Iris pigment epithelial cell (primary cell): ENCODE results near the gene ZNF627.
"Not testable (repeated sequence)": the region's sequence is repeated elsewhere in the genome, so short reads cannot be mapped to it uniquely, and the experiment has no call there.

ENCODE experiments used
- DNase-seq: peaks from one replicate; pipeline ENCODE4 v3.0.0-alpha.2; 2011; ENCODE audit warnings: low read depth

The ZNF627 gene

DNA sequence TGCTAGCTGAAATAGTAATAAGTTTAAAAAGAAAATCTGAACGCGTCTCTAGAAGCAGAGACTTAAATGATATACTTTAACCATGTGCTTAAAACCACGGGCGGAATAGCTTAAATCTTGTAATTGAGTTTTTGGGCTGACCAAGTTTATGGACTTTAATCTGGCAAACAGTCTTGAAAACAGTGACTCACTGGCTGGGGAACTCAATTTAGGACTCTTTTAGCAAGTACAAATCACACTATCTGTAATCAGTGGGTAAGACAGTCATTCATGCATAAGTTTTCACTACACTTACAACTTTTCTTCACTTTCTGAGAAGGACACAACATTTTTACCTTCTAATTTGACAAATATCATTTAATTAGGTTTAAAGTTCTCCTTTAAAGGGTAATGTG lies 26.8 kb downstream of the ZNF627 start:
- DNase-seq: peak; percentile 49

DNA sequence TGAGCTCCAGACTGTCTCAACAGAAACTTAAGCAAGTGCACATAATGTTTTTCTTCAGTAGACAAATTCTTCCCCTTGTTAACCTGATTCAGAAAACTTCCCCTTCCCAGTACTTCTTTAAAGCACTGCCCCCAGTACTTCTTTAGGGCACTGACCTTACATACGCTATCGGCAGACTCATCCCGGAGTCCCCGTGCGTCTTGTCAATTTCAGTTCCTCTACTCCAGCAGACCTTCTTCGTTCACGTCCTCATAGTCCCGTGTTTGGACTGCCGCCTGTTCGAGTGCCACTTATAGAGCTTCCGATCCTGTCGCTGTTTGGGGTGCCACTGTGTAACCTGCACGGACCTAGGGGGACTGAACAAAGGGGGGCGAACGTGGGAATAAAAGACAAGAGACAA lies 29.0 kb downstream of the ZNF627 start:
- DNase-seq: no peak

DNA sequence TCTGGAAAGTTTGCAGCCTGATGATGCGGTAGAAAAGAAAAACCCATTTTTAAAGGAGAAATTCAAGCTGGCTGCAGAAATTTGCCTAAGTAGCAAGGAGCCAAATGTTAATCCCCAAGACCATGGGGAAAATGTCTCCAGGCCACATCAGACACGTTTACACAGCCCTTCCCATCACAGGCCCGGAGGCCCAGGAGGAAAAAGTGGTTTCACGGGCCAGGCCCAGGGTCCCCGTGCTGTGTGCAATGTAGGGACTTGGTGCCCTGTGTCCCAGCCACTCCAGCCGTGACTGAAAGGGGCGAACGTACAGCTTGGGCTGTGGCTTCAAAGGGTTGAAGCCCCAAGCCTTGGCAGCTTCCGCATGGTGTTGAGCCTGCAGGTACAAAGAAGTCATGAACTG lies 35.9 kb downstream of the ZNF627 start:
- DNase-seq: no peak

DNA sequence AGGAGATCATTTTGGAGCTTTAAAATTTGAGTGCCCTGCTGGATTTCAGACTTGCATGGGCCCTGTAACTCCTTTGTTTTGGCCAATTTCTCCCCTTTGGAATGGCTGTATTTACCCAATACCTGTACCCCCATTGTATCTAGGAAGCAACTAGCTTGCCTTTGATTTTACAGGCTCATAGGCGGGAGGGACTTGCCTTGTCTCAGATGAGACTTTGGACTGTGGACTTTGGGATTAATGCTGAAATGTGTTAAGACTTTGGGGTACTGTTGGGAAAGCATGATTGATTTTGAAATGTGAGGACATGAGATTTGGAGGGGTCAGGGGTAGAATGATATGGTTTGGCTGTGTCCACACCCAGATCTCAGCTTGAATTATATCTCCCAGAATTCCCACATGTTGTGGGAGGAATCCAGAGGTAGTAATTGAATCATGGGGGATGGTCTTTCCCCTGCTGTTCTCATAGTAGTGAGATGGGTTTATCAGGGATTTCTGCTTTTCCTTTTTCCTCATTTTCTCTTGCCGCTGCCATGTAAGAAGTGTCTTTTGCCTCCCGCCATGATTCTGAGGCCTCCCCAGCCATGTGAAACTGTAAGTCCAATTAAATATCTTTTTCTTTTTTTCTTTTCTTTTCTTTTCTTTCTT lies 36.9 kb downstream of the ZNF627 start:
- DNase-seq: not testable (repeated sequence)

DNA sequence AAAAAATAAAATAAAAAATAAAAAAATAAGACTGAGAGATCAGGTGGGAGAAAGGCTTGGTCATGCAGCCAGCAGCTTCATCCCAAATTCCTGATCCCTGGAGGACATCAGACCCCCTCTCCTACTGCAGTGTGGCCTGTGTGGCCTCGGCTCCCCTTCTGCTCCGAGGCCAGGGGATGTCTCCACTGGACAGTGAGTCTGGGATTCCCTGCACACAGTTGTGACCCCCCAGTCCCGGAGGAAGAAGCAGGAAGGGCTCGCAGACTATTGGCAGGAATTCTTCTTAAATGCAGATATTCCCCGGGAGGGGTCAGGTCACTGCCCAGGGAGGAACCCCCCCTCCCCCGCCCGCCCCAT lies 41.9 kb downstream of the ZNF627 start:
- DNase-seq: no peak

DNA sequence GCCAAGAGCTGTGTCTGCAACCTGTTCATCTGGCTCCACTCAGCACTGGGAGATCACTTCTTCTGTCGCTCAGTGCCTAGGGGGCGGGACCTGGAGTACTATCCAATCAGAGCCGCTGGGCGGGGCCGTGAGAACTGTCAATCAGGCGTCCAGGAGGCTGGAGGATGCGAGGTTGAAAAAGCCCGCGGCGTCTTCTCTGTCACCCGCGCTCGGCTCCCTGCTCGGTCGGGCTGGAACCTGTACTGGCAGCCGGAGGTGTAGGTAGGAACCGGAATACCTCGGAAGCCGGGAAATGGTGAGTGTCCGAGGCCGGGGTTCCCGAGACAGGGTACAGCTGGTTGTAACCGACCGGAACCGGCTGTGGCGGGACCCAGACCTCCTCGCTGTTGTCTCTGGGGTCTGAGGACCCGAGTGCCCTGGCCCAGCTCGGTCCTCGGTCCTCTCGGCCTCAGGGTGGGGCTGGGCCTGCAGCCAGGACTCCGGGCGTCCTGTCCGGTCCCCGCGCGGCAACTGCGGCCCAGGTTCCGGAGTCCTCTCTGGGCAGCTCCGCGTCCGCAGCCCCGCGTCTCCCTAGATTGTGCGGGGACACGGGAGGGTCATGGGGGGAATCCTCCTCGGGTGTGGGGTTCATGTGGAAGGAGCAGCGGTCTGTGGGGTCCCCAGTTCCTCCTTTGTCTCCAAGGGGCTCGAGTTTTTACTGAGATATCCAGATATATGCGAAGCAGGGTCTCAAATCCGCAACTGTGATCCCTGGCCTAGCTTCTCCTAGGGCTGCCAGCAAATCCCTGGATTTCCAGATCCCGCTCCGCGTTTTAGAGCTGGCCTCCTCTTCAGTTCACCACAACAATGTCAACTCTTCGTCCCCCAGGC lies 42.6 kb downstream of the ZNF627 start:
- peak; percentile 90 for DNase-seq

DNA sequence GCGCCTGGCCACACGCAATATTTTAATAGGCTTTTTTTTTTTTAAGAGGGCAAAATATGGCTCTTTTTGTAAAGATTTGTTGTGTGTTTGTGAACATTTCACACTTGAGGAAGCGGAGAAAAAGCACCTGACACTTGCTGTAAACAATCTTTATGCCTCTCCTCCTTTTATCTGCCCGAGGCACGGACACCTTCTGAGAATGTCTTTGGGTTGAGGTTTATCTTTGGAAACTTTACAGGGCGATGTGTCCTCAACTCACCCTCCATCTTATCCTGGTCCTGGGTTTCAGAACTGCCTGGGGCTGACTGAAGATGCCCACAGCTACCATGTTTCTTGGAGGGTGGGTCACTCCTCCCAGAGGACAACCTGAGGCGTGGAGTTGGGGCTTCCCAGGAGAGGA lies 44.0 kb downstream of the ZNF627 start:
- DNase-seq: no peak

DNA sequence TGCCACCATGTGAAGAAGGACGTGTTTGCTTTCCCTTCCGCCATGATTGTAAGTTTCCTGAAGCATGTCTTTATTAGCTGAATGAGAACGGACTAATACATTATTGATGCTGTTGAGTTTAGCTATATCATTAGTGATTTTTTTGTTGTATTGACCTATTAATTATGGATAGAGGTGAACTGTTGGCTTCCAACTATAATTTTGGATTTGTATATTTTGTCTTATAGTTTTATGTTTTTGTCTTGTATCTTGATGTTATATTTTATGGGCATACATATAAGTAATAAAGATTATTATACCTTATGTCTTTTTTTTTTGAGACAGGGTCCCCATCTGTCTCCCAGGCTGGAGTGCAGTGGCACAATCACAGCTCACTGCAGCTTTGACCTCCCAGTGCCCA lies 45.6 kb downstream of the ZNF627 start:
- DNase-seq: no peak

DNA sequence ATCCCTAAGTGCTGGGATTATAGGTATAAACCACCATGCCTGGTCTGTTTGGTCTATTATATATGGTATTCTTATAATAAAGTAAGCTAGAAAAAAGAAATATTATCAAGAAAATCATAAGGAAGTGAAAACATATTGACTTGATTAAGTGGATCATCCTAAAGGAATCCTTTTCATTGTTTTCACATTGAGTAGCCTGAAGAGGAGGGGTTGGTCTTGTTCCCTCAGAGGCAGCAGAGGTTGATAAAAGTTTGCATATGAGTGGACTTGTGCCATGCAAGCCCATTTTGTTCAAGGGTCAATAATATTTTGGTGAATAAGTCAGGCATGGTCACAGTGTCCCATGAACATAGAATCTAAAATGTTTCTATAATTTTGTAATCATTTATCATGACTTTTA lies 52.7 kb downstream of the ZNF627 start:
- DNase-seq: no peak

DNA sequence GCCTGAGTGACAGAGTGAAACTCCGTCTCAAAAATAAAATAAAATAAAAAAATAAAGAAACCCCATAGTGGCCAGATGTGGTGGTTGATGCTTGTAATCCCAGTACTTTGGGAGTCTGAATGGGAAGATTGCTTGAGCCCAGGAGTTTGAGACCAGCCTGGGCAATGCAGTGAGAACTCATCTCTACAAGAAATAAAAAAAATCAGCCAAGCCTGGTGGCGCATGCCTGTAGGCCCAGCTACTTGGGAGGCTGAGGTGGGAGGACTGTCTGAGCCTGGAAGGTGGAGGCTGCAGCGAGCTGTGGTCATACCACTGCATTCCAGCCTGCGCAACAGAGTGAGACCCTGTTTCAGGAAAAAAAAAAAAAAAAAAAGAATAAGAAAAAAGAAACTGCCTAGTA lies 53.8 kb downstream of the ZNF627 start:
- DNase-seq: no peak

DNA sequence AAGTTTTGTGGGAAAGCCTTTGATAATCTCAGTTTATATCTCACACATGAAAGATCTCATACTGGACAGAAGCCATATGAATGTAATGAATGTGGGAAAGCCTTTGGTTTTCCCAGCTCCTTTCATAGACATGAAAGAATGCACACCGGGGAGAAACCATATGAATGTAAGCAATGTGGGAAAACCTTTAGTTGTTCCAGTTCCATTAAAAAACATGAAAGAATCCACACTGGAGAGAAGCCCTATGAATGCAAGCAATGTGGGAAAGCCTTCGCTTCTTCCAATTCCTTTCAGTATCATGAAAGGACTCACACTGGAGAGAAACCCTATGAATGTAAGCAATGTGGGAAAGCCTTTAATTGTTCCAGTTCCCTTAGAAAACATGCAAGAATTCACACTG lies 54.8 kb downstream of the ZNF627 start:
- no peak for DNase-seq

DNA sequence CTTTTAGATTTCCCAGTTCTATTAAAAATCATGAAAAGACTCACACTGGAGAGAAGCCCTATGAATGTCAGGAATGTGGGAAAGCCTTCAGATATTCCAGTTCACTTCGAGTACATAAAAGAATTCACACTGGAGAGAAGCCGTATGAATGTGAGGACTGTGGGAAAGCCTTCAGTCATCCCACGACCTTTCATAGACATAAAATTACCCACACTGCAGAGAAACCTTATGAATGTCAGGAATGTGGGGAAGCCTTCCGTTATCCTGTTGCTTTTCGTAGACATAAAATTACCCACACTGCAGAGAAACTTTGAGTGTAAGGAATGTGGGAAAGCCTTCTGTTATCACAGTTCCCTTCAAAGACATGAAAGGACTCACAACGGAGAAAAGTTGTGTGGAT lies 55.2 kb downstream of the ZNF627 start:
- DNase-seq: no peak

DNA sequence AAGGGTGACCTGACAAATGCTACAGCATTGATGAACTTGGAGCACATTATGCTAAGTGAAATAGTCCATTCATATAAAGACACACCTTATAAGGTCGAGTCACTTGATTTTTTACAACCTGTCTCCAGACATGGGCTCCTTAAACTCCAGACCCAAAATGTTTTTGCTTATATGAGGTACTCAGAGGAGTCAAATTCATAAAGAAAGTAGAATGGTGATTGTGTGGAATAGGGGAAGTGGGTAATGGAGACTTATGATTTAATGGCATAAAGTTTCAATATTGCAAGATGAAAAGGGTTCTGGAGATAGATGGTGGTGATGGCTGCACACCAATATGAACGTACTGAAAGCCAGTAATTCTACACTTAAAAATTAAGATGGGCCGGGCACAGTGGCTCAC lies 59.3 kb downstream of the ZNF627 start:
- DNase-seq: no peak

DNA sequence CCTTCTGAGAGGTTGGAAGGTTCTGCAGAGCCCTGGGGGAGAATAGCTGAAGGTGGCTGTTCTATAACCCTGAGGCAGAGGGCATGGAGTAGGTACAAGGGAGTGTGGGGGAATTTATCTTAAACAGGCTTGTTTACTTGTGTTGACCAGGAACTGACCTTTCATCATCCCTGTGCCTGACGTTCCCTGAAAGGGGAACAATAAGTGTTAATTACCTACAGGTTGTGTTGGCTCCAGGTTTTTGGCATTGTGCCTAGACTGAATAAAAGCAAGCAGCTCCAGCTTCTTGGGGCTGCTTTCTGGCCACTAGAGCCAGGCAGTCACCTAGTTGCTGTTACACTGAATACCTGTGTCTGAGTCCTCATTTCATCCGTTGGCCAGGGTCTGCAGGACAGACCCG lies 60.0 kb downstream of the ZNF627 start:
- DNase-seq: no peak

DNA sequence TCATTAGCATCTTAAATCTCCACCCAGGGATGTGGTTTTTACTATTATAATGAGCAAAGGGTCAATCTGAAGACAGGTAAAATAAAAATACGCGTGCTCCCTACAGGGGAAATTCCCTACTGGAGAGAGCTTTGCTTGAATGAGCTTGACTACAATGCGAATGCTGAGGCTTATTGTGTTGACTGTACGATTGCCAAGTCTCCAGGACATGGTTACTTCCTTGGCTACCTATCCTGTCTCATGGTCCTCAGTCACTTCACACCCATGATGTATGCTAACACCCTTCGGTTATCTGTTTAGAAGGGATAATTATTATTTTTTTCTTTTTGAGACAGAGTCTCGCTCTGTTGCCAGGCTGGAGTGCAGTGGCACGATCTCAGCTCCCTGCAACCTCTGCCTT lies 61.7 kb downstream of the ZNF627 start:
- no peak for DNase-seq

DNA sequence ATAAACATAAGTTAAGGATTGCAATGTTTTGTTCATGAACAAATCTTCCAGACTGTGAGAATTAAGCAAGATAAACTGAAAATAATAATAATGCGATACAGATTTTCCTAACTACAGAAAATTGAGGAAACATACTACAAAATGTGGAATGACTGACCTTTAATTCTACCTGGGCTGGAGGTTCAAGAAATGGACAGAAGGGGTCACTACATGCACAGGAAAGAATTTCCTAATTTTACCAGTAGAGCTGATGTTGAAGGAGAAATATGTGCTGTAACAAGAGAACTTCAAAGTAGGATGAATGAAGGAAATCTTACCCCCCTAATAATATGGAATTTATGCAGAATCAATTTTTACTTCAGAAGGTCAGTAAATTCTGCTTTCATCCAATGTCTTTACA lies 62.3 kb downstream of the ZNF627 start:
- DNase-seq: peak; percentile 11

DNA sequence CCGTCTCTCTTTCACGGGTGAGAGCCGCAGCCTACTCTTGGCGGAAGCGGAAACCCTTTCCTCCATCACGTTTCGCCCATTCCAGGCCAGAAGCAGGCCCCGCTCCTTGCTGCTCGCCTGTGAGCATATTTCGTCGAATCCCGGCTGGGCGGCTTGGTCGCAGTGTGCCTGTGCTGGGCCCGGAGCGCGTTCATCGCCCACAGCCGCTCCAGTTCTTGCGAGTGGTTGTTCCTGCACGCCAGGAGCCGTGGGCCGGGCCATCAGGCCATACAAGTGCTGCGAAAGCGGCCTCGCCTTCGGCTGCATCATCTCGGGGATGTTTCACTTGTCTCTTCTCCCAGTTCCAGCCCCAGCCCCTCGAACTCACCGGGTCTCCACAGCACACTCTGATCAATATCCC lies 65.0 kb downstream of the ZNF627 start:
- DNase-seq: no peak

DNA sequence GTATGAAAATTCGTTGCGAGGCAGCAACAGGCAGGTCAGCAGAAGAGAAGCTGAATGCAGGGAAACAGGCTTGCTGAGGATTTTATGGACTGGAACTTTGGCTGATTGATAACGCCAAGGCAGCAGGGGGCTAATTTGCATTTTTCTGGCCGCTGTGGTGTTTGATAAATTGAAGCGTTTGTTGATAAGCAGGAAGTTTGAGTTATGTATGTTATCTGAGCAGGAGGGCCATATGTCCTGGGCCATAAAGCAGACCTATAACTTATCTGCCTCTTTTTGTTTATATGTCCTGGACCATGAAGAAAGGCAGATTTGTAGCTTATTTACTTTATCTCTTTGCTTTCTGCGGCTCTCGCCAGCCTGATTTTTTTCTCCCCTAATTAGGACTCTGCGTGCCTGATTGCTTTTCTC lies 65.9 kb downstream of the ZNF627 start:
- no peak for DNase-seq
